ENCODE results near the gene NCEH1.

DNA sequence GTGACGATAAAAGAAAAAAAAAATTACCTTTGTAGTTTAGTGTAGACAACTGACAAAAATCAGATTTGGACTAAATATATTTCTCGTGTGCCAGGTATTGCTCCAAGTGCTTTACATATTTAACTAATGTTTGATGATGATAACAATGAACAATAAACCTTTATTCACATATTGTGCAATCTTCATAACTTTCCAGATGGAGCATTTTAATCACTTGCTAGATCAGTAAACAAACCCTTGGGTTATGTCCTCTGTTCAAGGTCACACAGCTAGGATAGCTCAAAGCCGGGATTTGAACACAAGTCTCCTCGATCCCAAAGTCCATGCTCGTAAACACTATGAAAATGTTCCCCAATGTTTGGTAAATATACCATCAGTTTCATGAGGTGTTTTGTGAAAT is 14.5 kb downstream of the NCEH1 start:
- no peak for TF ChIP-seq JUND (IDR thresholded peaks at IDR 0.05)
- TF ChIP-seq CTCF (IDR thresholded peaks at IDR 0.05; ENCODE audit: low read depth, low read length, missing input control): no peak
- no peak for TF ChIP-seq REST (IDR thresholded peaks at IDR 0.05)
- TF ChIP-seq YY1 (IDR thresholded peaks at IDR 0.05): no peak
- TF ChIP-seq RAD21 (IDR thresholded peaks at IDR 0.05): no peak
- no peak for TF ChIP-seq HNF4G (IDR thresholded peaks at IDR 0.05)
- TF ChIP-seq NR2F2 (IDR thresholded peaks at IDR 0.05): no peak
- TF ChIP-seq GABPA (IDR thresholded peaks at IDR 0.05 in 1 of 2, conservative IDR thresholded peaks at IDR 0.05 in 1 of 2): no peak
- no peak for TF ChIP-seq TAF1 (conservative IDR thresholded peaks at IDR 0.05)
- TF ChIP-seq ZBTB33 (IDR thresholded peaks at IDR 0.05): no peak
- no peak for TF ChIP-seq ATF3 (IDR thresholded peaks at IDR 0.05)
- TF ChIP-seq RXRA (IDR thresholded peaks at IDR 0.05): no peak
- TF ChIP-seq, protein P1, sequence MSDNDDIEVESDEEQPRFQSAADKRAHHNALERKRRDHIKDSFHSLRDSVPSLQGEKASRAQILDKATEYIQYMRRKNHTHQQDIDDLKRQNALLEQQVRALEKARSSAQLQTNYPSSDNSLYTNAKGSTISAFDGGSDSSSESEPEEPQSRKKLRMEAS (IDR thresholded peaks at IDR 0.05): no peak

Measured in liver (tissue), 3 donors.